GM21528 (cell line): Measurements from ENCODE around the gene MBIP.

Experiments used
- ATAC-seq: cut with Tn5 transposase; IDR thresholded peaks from one replicate; pipeline ENCODE4 v1.9.1; 2021; ENCODE audit warnings: mild to moderate bottlenecking, moderate library complexity; ENCODE audit not compliant: unreplicated experiment, low FRiP score

MBIP gene

GRCh38 chr14:36315159-36315853 is 5.1 kb downstream of the MBIP start:
- no peak for ATAC-seq

GRCh38 chr14:36313898-36314297 is 6.5 kb downstream of the MBIP start:
- ATAC-seq, result no peak

- ATAC-seq, result no peak
These were observed 7.2 kb downstream of the MBIP start for GRCh38 chr14:36313206-36313605.

GRCh38 chr14:36306836-36307235 is 13.6 kb downstream of the MBIP start:
- ATAC-seq, result no peak

- ATAC-seq, result no peak
These were observed 15.5 kb downstream of the MBIP start for GRCh38 chr14:36304895-36305294.

GRCh38 chr14:36303960-36304359 is 16.5 kb downstream of the MBIP start:
- ATAC-seq, result no peak

- ATAC-seq, result no peak
These were observed 17.6 kb downstream of the MBIP start for GRCh38 chr14:36302823-36303222.

GRCh38 chr14:36301159-36301558 is 19.3 kb downstream of the MBIP start:
- no peak for ATAC-seq

- ATAC-seq, result no peak
These were observed 20.1 kb downstream of the MBIP start for GRCh38 chr14:36300337-36300736.

- ATAC-seq, result no peak
These were observed 24.5 kb downstream of the MBIP start for GRCh38 chr14:36295642-36296627.

GRCh38 chr14:36294543-36294942 is 25.9 kb downstream of the MBIP start:
- ATAC-seq, result no peak

GRCh38 chr14:36293824-36294223 is 26.6 kb downstream of the MBIP start:
- no peak for ATAC-seq

- ATAC-seq, result no peak
These were observed 30.5 kb downstream of the MBIP start for GRCh38 chr14:36289954-36290353.

GRCh38 chr14:36288496-36288895 is 31.9 kb downstream of the MBIP start:
- ATAC-seq, result no peak

- no peak for ATAC-seq
These were observed 35.4 kb downstream of the MBIP start for GRCh38 chr14:36284971-36285595.

- ATAC-seq, result no peak
These were observed 39.1 kb downstream of the MBIP start for GRCh38 chr14:36281309-36281708.

- no peak for ATAC-seq
These were observed 40.9 kb downstream of the MBIP start for GRCh38 chr14:36279306-36280190.

GRCh38 chr14:36275741-36276140 is 44.7 kb downstream of the MBIP start:
- ATAC-seq, result no peak

GRCh38 chr14:36271939-36272907 is 48.2 kb downstream of the MBIP start:
- no peak for ATAC-seq
